PFSK-1 (cell line): ENCODE results near the gene MEF2D.

ENCODE experiments used
- FOXP2 ChIP-seq: optimal IDR thresholded peaks from 2 replicates; pipeline ENCODE3; 2011; ENCODE audit warnings: borderline replicate concordance, control low read depth, inconsistent platforms; ENCODE audit not compliant: insufficient read depth; ENCODE audit errors: extremely low read length, extremely low read depth
- POLR2AphosphoS5 ChIP-seq: IDR thresholded peaks from 2 replicates; pipeline ENCODE4 v1.6.1; 2012; ENCODE audit warnings: low read depth, mild to moderate bottlenecking, control low read depth, low read length, moderate library complexity
- REST ChIP-seq, 2 experiments: IDR thresholded peaks; 2 replicates each; pipeline versions ENCODE4 v1.6.1 to v1.8.0; 2011 to 2012; ENCODE audit warnings: low read depth in 2 of 2, low read length in 2 of 2, control low read depth in 1 of 2, inconsistent platforms in 1 of 2, mild to moderate bottlenecking in 1 of 2, moderate library complexity in 1 of 2; ENCODE audit not compliant: insufficient read depth in 1 of 2
- SIN3A ChIP-seq: IDR thresholded peaks from 2 replicates; pipeline ENCODE4 v1.6.1; 2012; ENCODE audit warnings: mild to moderate bottlenecking, low read length, moderate library complexity, borderline replicate concordance; ENCODE audit not compliant: insufficient read depth
- TAF1 ChIP-seq: IDR thresholded peaks from 2 replicates; pipeline ENCODE4 v1.6.1; 2012; ENCODE audit warnings: low read length, control low read depth, borderline replicate concordance; ENCODE audit not compliant: insufficient read depth

Gene MEF2D

GRCh38 chr1:156546267-156546666 lies 45.7 kb upstream of the MEF2D start:
- no peak for TF ChIP-seq TAF1
- no peak for TF ChIP-seq REST (IDR thresholded peaks at IDR 0.05; ENCODE audit: insufficient read depth in 1 of 2, low read depth in 2 of 2, low read length in 2 of 2)
- no peak for TF ChIP-seq FOXP2
- no peak for TF ChIP-seq POLR2AphosphoS5
- TF ChIP-seq SIN3A, result no peak

GRCh38 chr1:156544592-156545102 lies 44.1 kb upstream of the MEF2D start:
- TF ChIP-seq SIN3A (no peak), POLR2AphosphoS5 (0 out of 2 replicates have a peak, but pooled peaks have one; percentile 0), FOXP2 (no peak), TAF1 (no peak), REST (IDR thresholded peaks at IDR 0.05; ENCODE audit: insufficient read depth in 1 of 2, low read depth in 2 of 2, low read length in 2 of 2) (no peak)

GRCh38 chr1:156543066-156543465 lies 42.5 kb upstream of the MEF2D start:
- no peak for TF ChIP-seq SIN3A
- no peak for TF ChIP-seq REST (IDR thresholded peaks at IDR 0.05; ENCODE audit: insufficient read depth in 1 of 2, low read depth in 2 of 2, low read length in 2 of 2)
- no peak for TF ChIP-seq FOXP2
- no peak for TF ChIP-seq TAF1
- TF ChIP-seq POLR2AphosphoS5, result no peak

GRCh38 chr1:156540955-156541354 lies 40.4 kb upstream of the MEF2D start:
- no peak for TF ChIP-seq FOXP2
- no peak for TF ChIP-seq TAF1
- TF ChIP-seq REST (IDR thresholded peaks at IDR 0.05; ENCODE audit: insufficient read depth in 1 of 2, low read depth in 2 of 2, low read length in 2 of 2), result no peak
- no peak for TF ChIP-seq POLR2AphosphoS5
- TF ChIP-seq SIN3A, result no peak

- TF ChIP-seq TAF1, result no peak
- no peak for TF ChIP-seq FOXP2
- no peak for TF ChIP-seq REST (IDR thresholded peaks at IDR 0.05; ENCODE audit: insufficient read depth in 1 of 2, low read depth in 2 of 2, low read length in 2 of 2)
- TF ChIP-seq SIN3A, result no peak
- no peak for TF ChIP-seq POLR2AphosphoS5
Observed at GRCh38 chr1:156539818-156540355, 39.3 kb upstream of the MEF2D start.
